ENCODE measurements around the gene BDKRB2.

The BDKRB2 gene

GRCh38 chr14:96198430-96199130, 6.1 kb upstream of the BDKRB2 start:
- peak in 3 of 4 experiments; percentile 13 to 23 (median 21) for DNase-seq

- no peak for DNase-seq
Measured at GRCh38 chr14:96201157-96201556, 3.5 kb upstream of the BDKRB2 start.

GRCh38 chr14:96201965-96202364, 2.7 kb upstream of the BDKRB2 start:
- no peak for DNase-seq

DNA sequence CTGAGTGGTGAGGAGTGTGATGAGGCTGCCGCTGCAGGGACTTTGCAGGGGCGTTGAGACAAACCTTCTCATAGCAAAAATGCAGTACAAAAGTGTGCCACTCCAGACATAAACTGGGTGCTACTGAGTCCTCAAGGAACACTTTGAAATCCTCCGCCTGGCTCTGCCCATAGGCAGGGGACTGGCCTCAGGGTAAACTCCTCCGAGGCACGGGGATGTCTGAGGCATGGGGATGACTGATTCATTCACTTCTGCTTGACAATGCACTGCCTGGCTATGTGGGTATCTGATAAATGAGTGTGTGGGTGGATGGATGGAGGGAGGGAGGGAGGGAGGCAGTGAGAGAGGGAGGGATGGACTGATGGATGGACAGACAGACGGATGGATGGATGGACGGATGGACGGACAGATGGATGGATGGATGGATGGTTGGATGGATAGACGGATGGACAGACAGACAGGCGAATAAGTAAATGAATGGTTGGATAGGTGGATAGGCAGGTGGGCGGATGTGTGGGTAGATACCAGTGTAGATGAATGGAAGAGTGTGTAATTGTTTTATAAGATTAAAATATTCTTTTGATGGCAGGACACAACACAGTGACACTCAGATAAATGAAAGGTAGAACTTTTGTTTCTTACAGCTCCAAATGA, 2.1 kb upstream of the BDKRB2 start:
- no peak for DNase-seq

DNA sequence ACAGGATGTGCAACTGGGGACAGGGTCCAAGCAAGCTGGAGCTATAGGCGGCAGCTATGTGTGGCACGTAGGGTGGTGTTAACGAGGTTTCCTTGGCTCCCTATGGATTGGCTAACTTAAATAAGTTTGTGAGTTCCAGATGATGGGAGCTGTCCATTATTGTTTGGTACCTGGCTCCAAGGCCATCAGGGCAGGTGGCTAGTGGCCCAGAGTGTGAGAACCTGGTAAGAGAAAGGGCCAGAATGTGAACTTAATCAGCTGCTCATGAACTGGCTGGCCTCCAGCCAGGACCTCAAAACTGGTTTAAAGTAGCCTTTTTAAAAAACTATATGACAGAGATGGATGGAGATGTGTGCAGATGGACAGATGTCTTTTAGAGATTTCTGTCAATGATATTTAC, 1.5 kb upstream of the BDKRB2 start:
- DNase-seq: no peak

DNA sequence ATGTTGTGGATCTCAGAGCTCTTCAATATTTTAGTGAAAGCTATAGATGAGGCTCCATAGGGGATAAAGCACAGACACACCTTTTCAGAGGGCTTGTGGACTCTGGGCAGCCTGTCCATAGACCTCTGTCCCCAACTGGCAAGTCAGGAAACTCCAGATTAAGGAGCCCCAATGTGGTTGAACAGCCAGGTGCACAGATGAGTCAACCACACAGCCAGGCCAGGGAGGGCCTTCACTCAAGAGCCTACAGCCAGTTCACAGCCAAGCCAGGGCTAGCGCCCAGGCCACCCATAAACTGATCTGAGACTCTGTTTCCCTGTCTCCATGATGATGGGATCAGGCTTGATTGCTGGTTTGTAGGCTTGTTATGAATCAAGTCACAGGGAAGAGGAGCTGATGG, 1.0 kb upstream of the BDKRB2 start:
- DNase-seq: no peak

DNA sequence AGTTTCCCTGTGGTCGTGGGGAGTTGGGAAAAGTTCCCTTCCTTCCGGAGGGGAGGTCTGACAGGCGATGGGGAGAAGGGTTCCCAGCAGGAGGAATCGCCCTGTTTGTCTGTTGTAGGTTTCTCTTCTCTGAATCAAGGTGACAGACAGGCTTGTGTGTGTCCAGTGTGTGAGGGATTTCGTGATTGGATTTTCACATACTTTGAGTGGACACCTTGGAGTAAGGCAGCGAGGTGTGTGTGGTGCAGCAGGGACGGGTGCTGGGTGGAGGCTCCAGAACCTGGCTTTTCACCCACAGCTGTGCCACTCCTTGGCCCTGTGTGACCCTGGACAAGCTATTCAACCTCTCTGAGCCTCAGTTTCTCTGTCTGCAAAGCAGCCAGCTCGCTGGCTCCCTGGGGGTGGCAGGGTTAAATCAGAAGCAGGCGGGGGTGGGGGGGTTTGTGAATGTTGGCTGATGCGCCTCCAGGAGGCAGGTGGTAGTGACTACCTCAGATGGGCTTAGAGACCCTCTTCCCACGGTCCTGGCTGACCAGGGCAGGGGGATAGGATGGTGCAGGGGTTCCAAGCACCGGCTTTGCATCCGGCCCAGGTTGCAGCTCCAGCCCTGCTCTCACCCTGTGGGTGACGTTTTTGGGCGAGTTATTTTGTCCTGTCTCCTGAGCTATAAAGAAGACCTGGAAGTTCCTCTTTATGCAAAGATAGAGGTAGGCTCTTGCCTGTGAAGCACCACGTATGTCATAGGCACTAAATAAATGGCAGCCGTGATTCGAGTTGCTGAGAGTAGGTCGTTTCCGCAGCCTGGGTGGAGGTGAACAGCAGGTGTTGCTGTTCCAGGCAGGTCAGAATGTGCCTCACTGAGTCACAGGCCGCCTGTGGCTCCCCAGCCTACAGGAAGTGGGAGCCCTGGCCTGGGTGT, 679 bp downstream of the BDKRB2 start:
- DNase-seq: no peak

- DNase-seq: peak in 3 of 4 experiments; percentile 7 to 15 (median 12)
Measured at GRCh38 chr14:96205978-96206360, 1.3 kb downstream of the BDKRB2 start.

DNA sequence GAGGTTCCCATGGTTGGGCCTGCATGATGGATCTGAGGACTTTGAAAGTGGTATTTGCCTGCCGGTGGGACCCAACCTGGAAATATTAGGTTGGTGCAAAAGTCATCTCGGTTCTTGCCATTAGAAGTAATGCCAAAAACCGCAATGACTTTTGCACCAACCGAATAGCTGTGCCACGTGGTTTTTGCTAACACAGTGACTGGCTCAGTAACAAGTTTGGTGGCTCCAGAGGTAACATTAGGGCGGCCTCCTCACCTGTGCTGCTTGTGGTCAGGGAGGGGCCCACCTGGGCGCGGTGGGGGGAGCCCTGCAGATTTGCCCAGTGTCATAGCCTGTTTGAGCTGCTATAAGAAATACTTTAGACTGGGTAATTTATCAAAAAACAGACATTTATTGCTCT, 1.8 kb downstream of the BDKRB2 start:
- no peak for DNase-seq

GRCh38 chr14:96207686-96208085, 3.0 kb downstream of the BDKRB2 start:
- DNase-seq: no peak

GRCh38 chr14:96208739-96209138, 4.1 kb downstream of the BDKRB2 start:
- DNase-seq: no peak

- no peak for DNase-seq
Measured at GRCh38 chr14:96212140-96212539, 7.5 kb downstream of the BDKRB2 start.

DNA sequence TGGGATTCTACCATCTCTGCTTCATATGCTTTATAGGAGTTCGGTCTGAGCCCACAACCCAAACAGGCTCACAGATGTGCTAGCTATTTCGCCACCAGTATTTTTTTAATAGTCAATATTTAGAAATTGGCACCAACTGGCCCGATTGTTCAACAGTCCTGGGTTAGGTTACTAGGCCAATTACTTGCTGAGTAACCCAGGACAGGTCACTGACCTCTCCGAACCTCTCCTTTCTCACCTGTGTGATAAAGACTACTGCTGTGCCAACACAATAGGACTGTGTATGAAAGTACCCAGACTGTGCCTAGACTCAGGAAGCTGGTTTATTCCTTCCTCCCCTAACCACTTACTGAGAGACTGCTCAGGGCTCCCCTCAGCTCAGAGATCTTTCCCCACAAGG, 8.3 kb downstream of the BDKRB2 start:
- no peak for DNase-seq

DNA sequence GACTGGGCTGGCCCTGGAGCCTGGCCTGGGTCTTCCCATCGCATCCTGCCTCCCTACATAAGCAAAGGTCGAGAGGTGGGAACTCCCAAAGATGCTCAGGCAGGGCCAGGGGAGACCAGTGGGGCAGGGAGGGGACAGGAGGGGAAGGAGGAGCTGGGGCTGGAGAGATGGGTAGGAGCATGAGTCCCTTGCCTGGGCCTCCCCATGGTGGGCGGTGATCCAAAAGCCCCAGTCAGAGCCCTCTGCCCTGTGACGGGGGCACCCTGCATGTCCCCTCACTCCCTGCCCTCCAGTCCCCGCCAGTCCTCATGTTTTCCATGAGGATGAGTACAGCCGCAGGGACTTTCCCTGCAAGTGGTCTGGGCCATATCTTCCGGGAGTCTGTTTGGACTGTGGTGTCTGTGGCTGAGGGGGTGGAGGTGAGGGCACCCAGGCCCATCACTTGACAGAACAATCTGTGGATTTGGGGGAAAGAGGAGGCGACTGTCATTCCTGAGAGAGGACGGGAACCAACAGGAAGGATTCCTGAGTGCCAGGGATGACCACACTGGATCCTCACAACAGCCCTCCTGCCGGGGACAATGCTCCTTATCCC, 9.3 kb downstream of the BDKRB2 start:
- DNase-seq: no peak

DNA sequence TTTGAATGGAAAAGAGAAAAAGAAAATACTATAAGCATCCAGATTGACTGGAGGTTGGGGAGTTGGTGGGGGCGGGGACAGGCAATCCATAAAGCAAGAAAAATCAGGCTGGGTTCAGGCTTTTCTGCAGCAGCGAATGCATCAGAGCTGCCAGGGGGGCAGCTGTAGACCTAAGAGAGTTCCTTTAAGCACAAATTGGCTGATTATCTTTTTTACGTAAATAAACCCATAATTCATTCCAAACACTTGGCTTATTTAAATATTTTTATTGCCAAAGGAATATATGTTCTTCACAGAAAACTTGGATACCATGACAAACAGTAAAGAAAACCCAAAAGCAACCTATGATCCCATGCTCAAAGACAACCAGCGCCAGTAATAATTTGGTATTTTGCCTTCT, 10.2 kb downstream of the BDKRB2 start:
- no peak for DNase-seq

GRCh38 chr14:96215452-96216244, 11.0 kb downstream of the BDKRB2 start:
- DNase-seq: no peak

DNA sequence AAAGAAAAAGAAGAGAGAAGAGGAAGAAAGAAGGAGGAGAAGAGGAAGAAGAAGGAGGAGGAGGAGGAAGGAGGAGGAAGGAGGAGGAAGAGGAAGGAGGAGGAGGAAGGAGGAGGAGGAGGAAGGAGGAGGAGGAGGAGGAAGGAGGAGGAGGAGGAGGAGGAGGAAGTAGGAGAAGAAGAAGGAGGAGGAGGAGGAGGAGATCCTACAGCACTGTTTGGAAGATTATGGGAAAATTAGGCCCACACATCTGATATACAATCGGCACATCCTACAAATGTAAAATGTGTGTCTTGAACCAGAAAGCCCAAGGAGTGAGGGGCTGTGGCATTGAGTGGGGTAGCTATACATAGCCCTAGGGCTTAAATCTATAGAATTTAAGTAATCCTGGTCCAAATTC, 12.0 kb downstream of the BDKRB2 start:
- no peak for DNase-seq

DNA sequence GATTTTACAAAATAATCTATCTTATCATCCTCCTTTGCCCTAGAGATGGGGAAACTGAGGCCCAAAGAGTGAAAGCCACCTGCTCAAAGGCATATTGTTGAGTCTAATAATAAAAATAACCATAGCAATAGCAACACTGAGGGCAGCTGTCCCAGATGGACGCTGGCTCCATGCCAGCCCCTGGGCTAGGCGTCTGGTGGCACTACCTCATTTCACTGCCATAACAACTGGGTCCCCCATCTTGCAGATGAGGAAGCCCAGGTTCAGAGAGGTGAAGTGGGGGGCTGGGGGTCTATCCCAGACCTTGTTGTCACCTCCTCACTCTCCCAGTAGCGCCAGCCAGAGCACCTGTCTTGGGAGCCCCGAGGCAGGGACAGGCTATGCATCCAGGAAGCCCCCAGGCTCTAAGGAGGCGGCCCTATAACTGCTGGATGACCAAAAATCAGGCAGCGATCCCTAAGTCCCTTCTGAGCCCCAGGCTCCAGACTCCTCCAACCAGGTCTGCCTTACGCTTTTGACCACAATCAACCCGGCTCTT, 12.8 kb downstream of the BDKRB2 start:
- DNase-seq: no peak

GRCh38 chr14:96221109-96221650, 16.5 kb downstream of the BDKRB2 start:
- no peak for DNase-seq

DNA sequence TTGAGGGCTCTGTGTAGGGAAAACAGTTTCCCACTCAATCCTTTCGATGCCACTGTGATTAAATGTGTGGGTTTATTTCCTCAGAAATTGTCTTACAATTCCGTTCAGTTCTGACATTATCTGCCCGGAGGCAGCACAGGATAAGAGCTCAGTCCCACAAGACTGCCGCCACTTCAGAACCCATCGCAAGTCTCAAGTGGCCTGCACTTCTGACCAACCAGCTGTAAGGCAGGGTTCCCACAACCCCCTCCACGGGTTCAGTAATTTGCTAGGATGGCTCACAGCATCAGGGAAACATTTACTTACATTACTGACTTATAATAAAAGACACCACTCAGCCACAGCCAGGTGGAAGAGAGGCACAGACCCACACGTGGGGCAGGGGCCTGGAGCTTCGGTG, 17.2 kb downstream of the BDKRB2 start:
- no peak for DNase-seq

- no peak for DNase-seq
Measured at GRCh38 chr14:96224480-96225096, 19.9 kb downstream of the BDKRB2 start.
